ENCODE results near the gene GRID1.
A peak's percentile ranks its signal among the peaks of the same experiment; 100 is the strongest.

The GRID1 gene

GRCh38 chr10:85696893-85697292 is 669.7 kb downstream of the GRID1 start:
- DNase-seq (ENCODE audit: low spot score): no peak

GRCh38 chr10:85682621-85683020 is 684.0 kb downstream of the GRID1 start:
- no peak for DNase-seq (ENCODE audit: low spot score)

- DNase-seq (ENCODE audit: low spot score): no peak
These were observed 686.9 kb downstream of the GRID1 start for GRCh38 chr10:85679710-85680109.

GRCh38 chr10:85679061-85679460 is 687.5 kb downstream of the GRID1 start:
- no peak for DNase-seq (ENCODE audit: low spot score)

GRCh38 chr10:85674851-85675250 is 691.7 kb downstream of the GRID1 start:
- DNase-seq (ENCODE audit: low spot score): no peak

- DNase-seq (ENCODE audit: low spot score): no peak
These were observed 693.3 kb downstream of the GRID1 start for GRCh38 chr10:85673270-85673669.

GRCh38 chr10:85671530-85671929 is 695.1 kb downstream of the GRID1 start:
- no peak for DNase-seq (ENCODE audit: low spot score)

GRCh38 chr10:85668522-85668921 is 698.1 kb downstream of the GRID1 start:
- DNase-seq (ENCODE audit: low spot score): no peak

- no peak for DNase-seq (ENCODE audit: low spot score)
These were observed 698.9 kb downstream of the GRID1 start for GRCh38 chr10:85667638-85668233.

GRCh38 chr10:85666987-85667386 is 699.6 kb downstream of the GRID1 start:
- DNase-seq (ENCODE audit: low spot score): peak; percentile 49

- DNase-seq (ENCODE audit: low spot score): no peak
These were observed 700.5 kb downstream of the GRID1 start for GRCh38 chr10:85666102-85666501.

GRCh38 chr10:85665681-85666080 is 700.9 kb downstream of the GRID1 start:
- peak; percentile 83 for DNase-seq (ENCODE audit: low spot score)

- no peak for DNase-seq (ENCODE audit: low spot score)
These were observed 701.5 kb downstream of the GRID1 start for GRCh38 chr10:85665078-85665477.

- no peak for DNase-seq (ENCODE audit: low spot score)
These were observed 705.5 kb downstream of the GRID1 start for GRCh38 chr10:85661123-85661522.

- DNase-seq (ENCODE audit: low spot score): no peak
These were observed 707.3 kb downstream of the GRID1 start for GRCh38 chr10:85659331-85659730.

- no peak for DNase-seq (ENCODE audit: low spot score)
These were observed 708.1 kb downstream of the GRID1 start for GRCh38 chr10:85658518-85658917.

- no peak for DNase-seq (ENCODE audit: low spot score)
These were observed 709.0 kb downstream of the GRID1 start for GRCh38 chr10:85657476-85658113.

- no peak for DNase-seq (ENCODE audit: low spot score)
These were observed 711.2 kb downstream of the GRID1 start for GRCh38 chr10:85655411-85655810.

- no peak for DNase-seq (ENCODE audit: low spot score)
These were observed 715.1 kb downstream of the GRID1 start for GRCh38 chr10:85651497-85651882.

- no peak for DNase-seq (ENCODE audit: low spot score)
These were observed 715.7 kb downstream of the GRID1 start for GRCh38 chr10:85650791-85651496.

- no peak for DNase-seq (ENCODE audit: low spot score)
These were observed 717.1 kb downstream of the GRID1 start for GRCh38 chr10:85649461-85649860.

- DNase-seq (ENCODE audit: low spot score): no peak
These were observed 718.3 kb downstream of the GRID1 start for GRCh38 chr10:85648279-85648754.

- no peak for DNase-seq (ENCODE audit: low spot score)
These were observed 718.9 kb downstream of the GRID1 start for GRCh38 chr10:85647741-85648140.

All from putamen (tissue), 1 donor.